Measurements from ENCODE around the gene SUN3.

DNA sequence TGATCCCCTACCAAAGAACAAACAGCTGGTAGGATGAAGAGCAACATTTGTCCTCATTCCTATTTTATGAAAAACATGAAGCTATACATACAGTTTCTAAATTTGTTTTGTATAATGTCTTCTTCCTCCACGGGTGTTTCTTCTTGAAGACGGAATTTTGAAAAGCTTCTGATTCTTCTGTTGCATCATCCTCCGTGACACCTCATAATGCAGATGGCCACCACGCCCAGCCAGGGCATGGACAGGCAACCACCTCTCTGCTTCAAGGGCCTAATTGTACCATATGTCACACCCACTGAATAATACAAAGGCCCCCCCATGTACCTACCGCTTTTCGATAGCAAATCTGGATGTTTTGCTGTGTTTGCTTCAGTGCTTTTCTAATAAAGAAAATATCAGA is at the start of gene SUN3:
- TF ChIP-seq, protein P1, sequence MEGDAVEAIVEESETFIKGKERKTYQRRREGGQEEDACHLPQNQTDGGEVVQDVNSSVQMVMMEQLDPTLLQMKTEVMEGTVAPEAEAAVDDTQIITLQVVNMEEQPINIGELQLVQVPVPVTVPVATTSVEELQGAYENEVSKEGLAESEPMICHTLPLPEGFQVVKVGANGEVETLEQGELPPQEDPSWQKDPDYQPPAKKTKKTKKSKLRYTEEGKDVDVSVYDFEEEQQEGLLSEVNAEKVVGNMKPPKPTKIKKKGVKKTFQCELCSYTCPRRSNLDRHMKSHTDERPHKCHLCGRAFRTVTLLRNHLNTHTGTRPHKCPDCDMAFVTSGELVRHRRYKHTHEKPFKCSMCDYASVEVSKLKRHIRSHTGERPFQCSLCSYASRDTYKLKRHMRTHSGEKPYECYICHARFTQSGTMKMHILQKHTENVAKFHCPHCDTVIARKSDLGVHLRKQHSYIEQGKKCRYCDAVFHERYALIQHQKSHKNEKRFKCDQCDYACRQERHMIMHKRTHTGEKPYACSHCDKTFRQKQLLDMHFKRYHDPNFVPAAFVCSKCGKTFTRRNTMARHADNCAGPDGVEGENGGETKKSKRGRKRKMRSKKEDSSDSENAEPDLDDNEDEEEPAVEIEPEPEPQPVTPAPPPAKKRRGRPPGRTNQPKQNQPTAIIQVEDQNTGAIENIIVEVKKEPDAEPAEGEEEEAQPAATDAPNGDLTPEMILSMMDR (IDR thresholded peaks at IDR 0.05): no peak
- no peak for TF ChIP-seq POLR2A (IDR thresholded peaks at IDR 0.05)

Data from heart left ventricle (tissue), 13 donors.